LNCAP (cell line): ENCODE measurements around the gene NSMCE1.

Source experiments
- TF ChIP-seq, protein P1 (sequence below): fragments of 450-650 bp; IDR thresholded peaks from 2 replicates; pipeline ENCODE4 v1.5.1; 2017; ENCODE audit warnings: mild to moderate bottlenecking

Gene NSMCE1

DNA sequence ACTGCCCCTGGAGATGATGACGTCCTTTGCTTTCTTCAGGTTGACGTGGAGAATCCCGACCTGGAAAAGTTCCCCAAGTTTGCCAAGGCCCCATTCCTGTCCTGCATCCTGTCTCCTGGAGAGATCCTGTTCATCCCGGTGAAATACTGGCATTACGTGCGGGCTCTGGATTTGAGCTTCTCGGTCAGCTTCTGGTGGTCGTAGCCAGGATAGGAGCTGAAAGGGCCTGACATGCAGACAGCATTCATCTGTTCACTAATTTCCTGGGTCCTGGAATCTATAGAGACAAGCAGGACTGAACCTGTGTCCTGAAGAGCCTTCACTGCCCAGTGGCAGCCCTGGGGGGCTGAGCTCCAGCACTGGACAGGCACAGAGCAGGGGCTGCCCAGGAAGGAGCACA, 48.0 kb downstream of the NSMCE1 start:
- TF ChIP-seq, protein P1, sequence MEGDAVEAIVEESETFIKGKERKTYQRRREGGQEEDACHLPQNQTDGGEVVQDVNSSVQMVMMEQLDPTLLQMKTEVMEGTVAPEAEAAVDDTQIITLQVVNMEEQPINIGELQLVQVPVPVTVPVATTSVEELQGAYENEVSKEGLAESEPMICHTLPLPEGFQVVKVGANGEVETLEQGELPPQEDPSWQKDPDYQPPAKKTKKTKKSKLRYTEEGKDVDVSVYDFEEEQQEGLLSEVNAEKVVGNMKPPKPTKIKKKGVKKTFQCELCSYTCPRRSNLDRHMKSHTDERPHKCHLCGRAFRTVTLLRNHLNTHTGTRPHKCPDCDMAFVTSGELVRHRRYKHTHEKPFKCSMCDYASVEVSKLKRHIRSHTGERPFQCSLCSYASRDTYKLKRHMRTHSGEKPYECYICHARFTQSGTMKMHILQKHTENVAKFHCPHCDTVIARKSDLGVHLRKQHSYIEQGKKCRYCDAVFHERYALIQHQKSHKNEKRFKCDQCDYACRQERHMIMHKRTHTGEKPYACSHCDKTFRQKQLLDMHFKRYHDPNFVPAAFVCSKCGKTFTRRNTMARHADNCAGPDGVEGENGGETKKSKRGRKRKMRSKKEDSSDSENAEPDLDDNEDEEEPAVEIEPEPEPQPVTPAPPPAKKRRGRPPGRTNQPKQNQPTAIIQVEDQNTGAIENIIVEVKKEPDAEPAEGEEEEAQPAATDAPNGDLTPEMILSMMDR: no peak

DNA sequence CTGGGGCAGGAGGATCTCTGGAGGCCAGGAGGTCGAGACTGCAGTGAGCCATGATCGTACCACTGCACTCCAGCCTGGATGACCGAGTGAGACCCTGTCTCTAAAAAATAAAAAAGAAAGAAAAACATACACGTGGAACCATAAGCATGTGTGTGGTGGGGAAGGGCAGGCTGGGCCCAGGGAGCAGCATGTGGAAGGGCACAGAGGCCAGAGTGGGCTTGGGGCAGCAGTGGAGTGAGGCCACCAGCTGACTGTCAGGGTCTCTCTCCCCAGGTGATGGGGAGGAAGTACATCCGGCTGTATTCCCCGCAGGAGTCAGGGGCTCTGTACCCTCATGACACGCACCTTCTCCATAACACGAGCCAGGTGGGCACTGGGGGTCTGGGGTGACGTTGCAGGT, 48.5 kb downstream of the NSMCE1 start:
- TF ChIP-seq, protein P1: no peak

DNA sequence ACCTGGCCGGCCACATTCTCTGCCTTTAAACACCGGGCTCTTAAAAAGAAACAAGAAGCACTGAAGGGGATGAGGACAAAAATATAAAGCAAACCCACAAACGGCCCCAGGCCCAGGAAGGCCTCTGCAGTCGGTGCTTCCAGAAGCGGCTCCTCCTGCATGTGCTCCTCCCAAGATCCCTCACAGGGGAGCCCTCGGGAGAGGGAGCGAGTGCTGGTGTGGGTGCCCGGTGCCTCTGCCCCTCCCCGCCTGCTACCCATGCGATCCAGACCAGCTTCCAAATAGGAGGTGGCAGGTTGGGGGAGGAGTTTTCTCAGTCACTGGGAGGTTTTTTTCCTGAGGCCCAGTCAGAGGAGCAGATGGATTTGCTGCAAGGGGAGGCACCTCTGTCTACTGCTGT, 49.4 kb downstream of the NSMCE1 start:
- TF ChIP-seq, protein P1: no peak

DNA sequence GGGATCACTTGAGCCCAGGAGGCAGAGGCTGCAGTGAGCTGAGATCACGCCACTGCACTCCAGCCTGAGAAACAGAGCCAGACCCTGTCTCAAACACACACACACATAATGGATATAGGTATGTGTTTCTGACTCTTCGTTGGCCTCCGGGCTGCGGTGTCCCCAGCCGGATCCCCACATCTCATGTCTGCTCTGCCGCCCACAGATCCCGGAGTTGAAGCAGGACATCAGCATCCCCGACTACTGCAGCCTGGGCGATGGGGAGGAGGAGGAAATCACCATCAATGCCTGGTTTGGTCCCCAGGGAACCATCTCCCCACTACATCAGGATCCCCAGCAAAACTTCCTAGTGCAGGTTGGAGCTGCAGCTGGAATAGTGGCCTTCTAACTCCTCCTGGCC, 49.8 kb downstream of the NSMCE1 start:
- TF ChIP-seq, protein P1: no peak

DNA sequence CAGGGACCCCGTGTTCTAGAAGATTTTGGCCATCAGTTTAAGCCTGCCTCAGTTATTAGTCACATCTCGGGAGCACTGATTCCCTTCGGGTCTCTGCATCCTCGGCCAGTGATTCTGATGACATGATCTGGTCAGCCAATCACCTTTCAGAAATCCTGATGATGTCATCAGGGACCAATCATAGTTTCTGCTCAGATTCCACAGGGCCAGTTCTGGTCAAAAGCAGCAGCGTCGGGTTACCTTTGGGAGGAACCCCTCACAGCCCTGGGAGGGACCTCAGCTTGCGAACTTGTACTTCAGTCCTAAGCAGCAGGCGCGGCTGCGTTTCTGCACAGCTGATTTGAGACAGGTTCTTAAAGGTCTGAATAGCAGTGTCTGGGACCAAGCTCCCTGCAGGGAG, 51.3 kb downstream of the NSMCE1 start:
- TF ChIP-seq, protein P1: no peak

DNA sequence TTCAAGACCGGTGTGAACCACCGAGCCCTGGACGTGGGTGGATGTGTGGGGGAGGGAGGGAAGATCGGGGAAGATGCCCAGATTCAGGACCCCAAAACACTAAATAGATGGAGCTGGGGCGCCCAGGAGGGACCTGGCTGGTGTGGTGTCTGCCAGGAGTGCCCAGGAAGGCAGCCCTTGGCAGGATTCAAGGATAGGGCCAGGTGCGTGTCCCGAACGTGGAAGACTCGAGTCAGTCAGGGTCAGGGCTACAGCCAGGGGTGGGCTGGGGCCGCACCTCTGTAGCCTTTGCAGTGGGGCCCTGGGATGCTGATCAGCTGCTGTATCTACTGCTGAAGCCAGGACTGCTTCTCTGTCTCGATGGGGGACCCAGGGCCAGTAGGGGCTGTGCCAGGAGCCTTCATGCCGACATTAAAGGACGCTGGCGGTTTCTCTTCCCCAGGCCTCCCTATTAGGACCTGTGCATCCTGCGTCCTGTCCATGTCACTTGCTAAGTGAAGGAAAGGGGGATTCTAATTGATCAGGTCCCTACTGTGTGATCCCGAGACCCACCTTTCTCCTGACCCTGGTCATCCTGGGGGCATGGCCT, 52.2 kb downstream of the NSMCE1 start:
- TF ChIP-seq, protein P1: no peak

DNA sequence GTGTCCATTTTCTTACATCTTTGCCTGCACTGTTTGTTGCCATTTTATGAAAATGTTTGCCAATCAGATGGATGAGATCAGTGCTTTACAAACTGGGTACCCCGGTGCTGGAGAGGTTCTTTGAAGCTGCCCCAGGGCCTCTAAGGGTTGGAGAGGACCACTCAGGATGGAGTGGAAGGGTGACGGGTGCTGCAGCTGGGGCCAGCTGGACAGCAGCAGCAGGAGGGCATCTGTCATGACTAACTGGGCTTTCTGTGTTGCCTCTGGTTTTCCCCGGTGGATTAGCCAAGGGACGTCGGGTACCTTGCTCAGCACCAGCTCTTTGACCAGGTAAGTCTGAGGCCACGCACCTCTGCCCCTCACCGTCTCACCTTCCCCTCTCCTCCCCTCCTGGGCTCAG, 52.9 kb downstream of the NSMCE1 start:
- TF ChIP-seq, protein P1: no peak
